CD14-positive monocyte (primary cell): ENCODE measurements around the gene DDX42. TPM values are rescaled to one million over a fixed set of nuclear protein-coding genes. Genes with fewer than 3 reads are reported as not detected.

Experiments
- DNase-seq, 3 donors: peaks; one replicate each; pipeline ENCODE4 v3.0.0-alpha.2; 2011 to 2022
- H2AFZ ChIP-seq: 2 replicates; pipeline ENCODE4 v1.6.0; 2012; ENCODE audit warnings: mild to moderate bottlenecking, low read depth, low read length, inconsistent platforms; ENCODE audit not compliant: insufficient read depth, poor library complexity, severe bottlenecking
- H3K27ac ChIP-seq, 2 donors: 1 replicate in 1 of 2; 2 replicates in 1 of 2; pipeline ENCODE4 v1.5.1; 2012 to 2013; ENCODE audit warnings: low read length in 2 of 2, control low read depth in 1 of 2, inconsistent platforms in 1 of 2, low read depth in 1 of 2, mild to moderate bottlenecking in 1 of 2
- H3K27me3 ChIP-seq, 2 donors: one replicate each; pipeline versions ENCODE4 v1.6.0 to v1.6.1; 2011 to 2013; ENCODE audit warnings: low read length in 2 of 2; ENCODE audit not compliant: control insufficient read depth in 2 of 2, insufficient read depth in 2 of 2
- H3K36me3 ChIP-seq, 2 donors: replicated peaks in 1 of 2; 1 replicate in 1 of 2; 2 replicates in 1 of 2; pipeline versions ENCODE4 v1.5.1 to v1.6.1; 2012 to 2013; ENCODE audit warnings: low read length in 2 of 2, control low read depth in 1 of 2, inconsistent platforms in 1 of 2, mild to moderate bottlenecking in 1 of 2; ENCODE audit not compliant: insufficient read depth in 2 of 2, control insufficient read depth in 1 of 2
- H3K4me1 ChIP-seq, 2 donors: 1 replicate in 1 of 2; 2 replicates in 1 of 2; pipeline versions ENCODE4 v1.5.1 to v1.6.1; 2012 to 2013; ENCODE audit warnings: low read length in 2 of 2, control low read depth in 1 of 2, inconsistent platforms in 1 of 2, mild to moderate bottlenecking in 1 of 2, moderate library complexity in 1 of 2; ENCODE audit not compliant: insufficient read depth in 2 of 2, control insufficient read depth in 1 of 2
- H3K4me2 ChIP-seq: replicated peaks from 2 replicates; pipeline ENCODE3; 2012; ENCODE audit warnings: low read length, moderate library complexity, mild to moderate bottlenecking; ENCODE audit not compliant: poor library complexity, severe bottlenecking; ENCODE audit errors: extremely low read depth
- H3K4me3 ChIP-seq, 3 experiments: fragments of 200-600 bp in 1 of 3; sonication (generic) in 1 of 3; replicated peaks in 1 of 3; 1 replicate in 2 of 3; 2 replicates in 1 of 3; pipeline ENCODE4 v1.5.1; 2011 to 2013; ENCODE audit warnings: low read length in 3 of 3, mild to moderate bottlenecking in 3 of 3, control low read depth in 2 of 3, low read depth in 2 of 3, inconsistent platforms in 1 of 3, moderate library complexity in 1 of 3
- H3K79me2 ChIP-seq: 2 replicates; pipeline ENCODE4 v1.6.0; 2012; ENCODE audit warnings: mild to moderate bottlenecking, control low read depth, inconsistent platforms, low read length, moderate library complexity; ENCODE audit not compliant: insufficient read depth
- H3K9ac ChIP-seq: 2 replicates; pipeline ENCODE4 v1.6.0; 2017; ENCODE audit warnings: low read length, mild to moderate bottlenecking; ENCODE audit not compliant: insufficient read depth, poor library complexity, severe bottlenecking
- H3K9me3 ChIP-seq, 2 donors: replicated peaks in 1 of 2; 1 replicate in 1 of 2; 2 replicates in 1 of 2; pipeline versions ENCODE4 v1.5.1 to v1.6.1; 2012 to 2013; ENCODE audit warnings: low read length in 2 of 2, control low read depth in 1 of 2; ENCODE audit not compliant: control insufficient read depth in 1 of 2, insufficient read depth in 1 of 2
- H4K20me1 ChIP-seq: 2 replicates; pipeline ENCODE4 v1.6.0; 2012; ENCODE audit warnings: mild to moderate bottlenecking, low read length, control low read depth, moderate library complexity; ENCODE audit not compliant: insufficient read depth
- H3K27ac Mint-ChIP-seq, 7 donors: one replicate each; pipeline ENCODE4 v1.8.0; 2020; ENCODE audit warnings: mild to moderate bottlenecking in 7 of 7, mixed read lengths in 7 of 7, moderate library complexity in 6 of 7, inconsistent platforms in 2 of 7
- H3K27me3 Mint-ChIP-seq, 3 donors: one replicate each; pipeline ENCODE4 v1.8.0; 2021 to 2022; ENCODE audit warnings: low read depth in 3 of 3, mild to moderate bottlenecking in 3 of 3, mixed read lengths in 3 of 3, moderate library complexity in 3 of 3, inconsistent platforms in 1 of 3
- H3K36me3 Mint-ChIP-seq, 2 donors: one replicate each; pipeline ENCODE4 v1.8.0; 2020; ENCODE audit warnings: mixed read lengths in 2 of 2, inconsistent platforms in 1 of 2, mild to moderate bottlenecking in 1 of 2
- H3K4me1 Mint-ChIP-seq: one replicate; pipeline ENCODE4 v1.8.0; 2020; ENCODE audit warnings: mild to moderate bottlenecking, mixed read lengths
- H3K4me3 Mint-ChIP-seq, 2 donors: one replicate each; pipeline ENCODE4 v1.8.0; 2020; ENCODE audit warnings: mild to moderate bottlenecking in 2 of 2, mixed read lengths in 2 of 2, moderate library complexity in 1 of 2
- H3K9me3 Mint-ChIP-seq, 7 donors: one replicate each; pipeline ENCODE4 v1.8.0; 2020 to 2022; ENCODE audit warnings: mixed read lengths in 7 of 7, mild to moderate bottlenecking in 6 of 7, moderate library complexity in 6 of 7, inconsistent platforms in 2 of 7
- WGBS: methylation state at CpG from one replicate; pipeline ENCODE4 v1.1.5; 2013; ENCODE audit warnings: missing lambda C conversion rate; ENCODE audit not compliant: insufficient coverage; 5-methylcytosine and 5-hydroxymethylcytosine counted together
- intact Hi-C, 2 donors: fragments of 100-400 bp; cut with micrococcal nuclease; formaldehyde crosslinking; loops; one replicate each; pipeline versions ENCODE4 v1.15.0 to v1.15.1; 2023
- polyA plus RNA-seq, 3 donors: library from polyadenylated mRNA; depleted of rRNA in 1 of 3; unstranded in 2 of 3; stranded (reverse) in 1 of 3; fragments of 300-500 nt in 2 of 3; fragments of >200 nt in 1 of 3; fragmentation: Illumina TruSeq in 2 of 3; gene quantifications; 1 replicate in 2 of 3; 2 replicates in 1 of 3; pipeline ENCODE4 v1.2.3, GENCODE V29; 2012 to 2021
- TF ChIP-seq, protein P1 (sequence below): fragments of 200-600 bp; IDR thresholded peaks from one replicate; pipeline ENCODE4 v1.8.0; 2022; ENCODE audit warnings: antibody characterized with exemption, mild to moderate bottlenecking

The DDX42 gene
- polyA plus RNA-seq, 3 donors: 3.1 to 89.2 (median 5.3) TPM

DNA sequence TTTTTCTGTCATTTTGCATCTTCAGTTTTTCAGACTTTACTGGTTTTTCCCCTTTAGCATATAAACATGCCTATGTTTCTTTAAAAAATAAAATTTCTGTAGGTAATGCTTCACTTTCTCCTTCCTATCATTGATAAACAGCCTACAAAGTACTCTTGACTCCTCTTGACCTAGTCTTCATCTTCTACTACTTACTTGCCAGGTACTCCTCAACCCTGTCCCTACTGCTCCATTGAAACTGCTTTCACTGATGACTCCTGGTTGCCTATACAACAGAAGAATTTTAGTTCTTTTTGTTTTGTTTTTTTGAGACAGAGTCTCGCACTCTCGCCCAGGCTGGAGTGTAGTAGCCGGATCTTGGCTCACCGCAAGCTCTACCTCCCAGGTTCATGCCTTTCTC, 7.0 kb downstream of the DDX42 start:
- H3K27me3 Mint-ChIP-seq: no peaks in the 10 kb centered on the region
- no peak overlapping the region for H3K9ac ChIP-seq
- peaks cover 99% of the 10 kb centered on the region for H4K20me1 ChIP-seq
- H3K9me3 ChIP-seq: no peaks in the 10 kb centered on the region
- no peak overlapping the region for H2AFZ ChIP-seq
- WGBS: 100% methylated on average over 2 of the region's 4 CpGs
- H3K27ac ChIP-seq: peak overlapping the region in 1 of 2 donors; percentile 57
- H3K27ac Mint-ChIP-seq: peak overlapping the region in 2 of 7 donors; percentile 2 to 44
- DNase-seq: no peak
- H3K4me1 Mint-ChIP-seq: peaks cover 28% of the 10 kb centered on the region
- H3K36me3 Mint-ChIP-seq: peaks cover 32 to 64% of the 10 kb centered on the region in 2 donors
- H3K4me1 ChIP-seq: peaks cover 3 to 7% of the 10 kb centered on the region in 2 donors
- intact Hi-C loops: no loop called here
- no peak overlapping the region for H3K4me3 Mint-ChIP-seq
- H3K36me3 ChIP-seq: peaks cover 37 to 84% of the 10 kb centered on the region in 2 donors
- H3K79me2 ChIP-seq: peaks cover 100% of the 10 kb centered on the region
- H3K9me3 Mint-ChIP-seq: no peaks in the 10 kb centered on the region
- H3K27me3 ChIP-seq: no peaks in the 10 kb centered on the region
- TF ChIP-seq, protein P1, sequence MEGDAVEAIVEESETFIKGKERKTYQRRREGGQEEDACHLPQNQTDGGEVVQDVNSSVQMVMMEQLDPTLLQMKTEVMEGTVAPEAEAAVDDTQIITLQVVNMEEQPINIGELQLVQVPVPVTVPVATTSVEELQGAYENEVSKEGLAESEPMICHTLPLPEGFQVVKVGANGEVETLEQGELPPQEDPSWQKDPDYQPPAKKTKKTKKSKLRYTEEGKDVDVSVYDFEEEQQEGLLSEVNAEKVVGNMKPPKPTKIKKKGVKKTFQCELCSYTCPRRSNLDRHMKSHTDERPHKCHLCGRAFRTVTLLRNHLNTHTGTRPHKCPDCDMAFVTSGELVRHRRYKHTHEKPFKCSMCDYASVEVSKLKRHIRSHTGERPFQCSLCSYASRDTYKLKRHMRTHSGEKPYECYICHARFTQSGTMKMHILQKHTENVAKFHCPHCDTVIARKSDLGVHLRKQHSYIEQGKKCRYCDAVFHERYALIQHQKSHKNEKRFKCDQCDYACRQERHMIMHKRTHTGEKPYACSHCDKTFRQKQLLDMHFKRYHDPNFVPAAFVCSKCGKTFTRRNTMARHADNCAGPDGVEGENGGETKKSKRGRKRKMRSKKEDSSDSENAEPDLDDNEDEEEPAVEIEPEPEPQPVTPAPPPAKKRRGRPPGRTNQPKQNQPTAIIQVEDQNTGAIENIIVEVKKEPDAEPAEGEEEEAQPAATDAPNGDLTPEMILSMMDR: no peak
- no peak overlapping the region for H3K4me3 ChIP-seq
- H3K4me2 ChIP-seq: no peak overlapping the region

DNA sequence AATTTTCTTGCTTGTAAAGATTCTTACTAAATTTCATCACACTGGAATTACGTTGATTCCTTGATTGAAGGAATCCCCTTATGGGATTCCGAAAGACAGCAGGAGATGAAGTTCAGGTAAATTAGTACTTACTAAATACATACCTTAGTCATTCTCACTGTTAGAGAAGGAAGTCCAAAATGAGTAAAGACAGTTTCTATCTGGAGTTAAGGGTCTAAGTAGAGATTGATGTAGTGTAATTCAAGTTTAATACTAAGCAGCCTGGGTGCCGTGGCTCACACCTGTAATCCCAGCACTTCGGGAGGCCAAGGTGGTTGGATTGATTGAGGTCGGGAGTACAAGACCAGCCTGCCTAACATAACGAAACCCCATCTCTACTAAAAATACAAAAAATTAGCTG, 9.6 kb downstream of the DDX42 start:
- H3K36me3 ChIP-seq: peaks cover 48 to 88% of the 10 kb centered on the region in 2 donors
- no peak overlapping the region for H3K4me3 Mint-ChIP-seq
- peaks cover 13% of the 10 kb centered on the region for H3K4me1 Mint-ChIP-seq
- H3K9ac ChIP-seq: no peak overlapping the region
- no peaks in the 10 kb centered on the region for H3K9me3 ChIP-seq
- H3K36me3 Mint-ChIP-seq: peaks cover 38 to 69% of the 10 kb centered on the region in 2 donors
- H3K27ac Mint-ChIP-seq: no peak overlapping the region
- no peak overlapping the region for H2AFZ ChIP-seq
- no peak for DNase-seq
- H3K9me3 Mint-ChIP-seq: no peaks in the 10 kb centered on the region
- no peak overlapping the region for H3K27ac ChIP-seq
- no peak overlapping the region for H3K4me3 ChIP-seq
- H3K27me3 ChIP-seq: no peaks in the 10 kb centered on the region
- peaks cover 93% of the 10 kb centered on the region for H3K79me2 ChIP-seq
- TF ChIP-seq, protein P1: no peak
- H3K4me2 ChIP-seq: no peak overlapping the region
- peaks cover 99% of the 10 kb centered on the region for H4K20me1 ChIP-seq
- H3K27me3 Mint-ChIP-seq: no peaks in the 10 kb centered on the region
- intact Hi-C loops: no loop called here
- no CpG with 5 or more reads among the region's 6 CpGs for WGBS
- H3K4me1 ChIP-seq: no peaks in the 10 kb centered on the region
